ENCODE results near the gene INPP4A. TPM values are rescaled to one million over a fixed set of nuclear protein-coding genes. Genes with fewer than 3 reads are reported as not detected.
A peak's percentile ranks its signal among the peaks of the same experiment; 100 is the strongest.

Gene INPP4A
- total and polyA plus RNA-seq, 9 of the 15 experiments (the other 6 are each of a cell fraction or from before 2014, with no cell fraction given): 1.8 to 15.7 (median 8.3) TPM

DNA sequence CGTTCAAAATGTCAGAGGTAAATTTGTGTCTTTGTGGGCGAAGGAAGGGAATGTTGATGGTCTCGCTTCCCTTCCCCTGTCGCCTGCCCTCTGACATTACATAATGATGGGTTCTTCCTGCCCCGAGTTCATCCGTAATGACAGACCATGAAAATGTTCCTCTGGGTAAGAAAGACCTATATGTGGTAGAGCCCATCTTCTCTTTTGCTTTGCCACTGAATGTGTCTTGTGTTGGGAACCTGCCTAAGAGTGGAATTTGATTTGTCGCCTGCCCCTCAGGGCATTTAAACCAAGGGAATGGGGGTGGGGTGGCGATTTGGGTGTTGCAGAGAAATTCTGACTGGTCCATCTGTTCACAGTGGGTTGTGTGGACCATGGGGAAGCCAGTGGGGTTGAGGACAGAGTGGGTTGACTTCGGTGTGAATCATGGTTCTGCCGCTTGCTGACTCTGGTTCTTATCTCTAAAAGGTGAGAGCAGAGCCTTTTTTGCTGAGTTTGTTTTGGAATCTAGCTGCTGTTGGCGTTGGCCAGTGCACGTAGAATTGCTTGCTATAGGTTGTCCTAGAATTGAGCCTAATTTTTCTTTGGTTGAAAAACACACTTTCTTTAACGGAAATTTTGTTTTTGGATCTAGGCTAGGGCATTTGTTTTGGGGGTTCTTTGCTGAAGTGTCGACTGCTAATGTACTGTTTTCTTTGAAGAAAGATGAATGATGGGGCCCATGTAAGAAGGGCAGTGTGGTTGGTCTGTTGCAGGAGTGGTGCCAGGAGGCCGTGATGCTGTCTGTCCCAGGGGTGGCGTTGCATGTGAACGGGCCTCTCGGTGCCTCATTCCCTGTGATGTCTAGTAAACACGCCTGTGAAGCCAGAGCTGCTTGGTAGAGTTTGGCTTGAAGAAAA lies 1.3 kb downstream of the INPP4A start (continued):
- no peak for TF ChIP-seq PTBP1 (IDR thresholded peaks at IDR 0.05; ENCODE audit: low read depth, low read length)
- peak in 1 of 2 experiments; percentile 27; a peak in 1 of 3 replicates for TF ChIP-seq CBX3 (IDR thresholded peaks at IDR 0.05; ENCODE audit: borderline replicate concordance in 1 of 2, low read length in 2 of 2)
- no peak for TF ChIP-seq CHCHD3 (CRISPR knock-in tag; IDR thresholded peaks at IDR 0.05)
- TF ChIP-seq ETS2 (tag; IDR thresholded peaks at IDR 0.05; ENCODE audit: borderline replicate concordance, poor library complexity, severe bottlenecking): no peak
- TF ChIP-seq ZNF12 (CRISPR knock-in tag; IDR thresholded peaks at IDR 0.05): no peak
- TF ChIP-seq GABPB1 (CRISPR knock-in tag; IDR thresholded peaks at IDR 0.05): no peak
- TF ChIP-seq, protein P1, sequence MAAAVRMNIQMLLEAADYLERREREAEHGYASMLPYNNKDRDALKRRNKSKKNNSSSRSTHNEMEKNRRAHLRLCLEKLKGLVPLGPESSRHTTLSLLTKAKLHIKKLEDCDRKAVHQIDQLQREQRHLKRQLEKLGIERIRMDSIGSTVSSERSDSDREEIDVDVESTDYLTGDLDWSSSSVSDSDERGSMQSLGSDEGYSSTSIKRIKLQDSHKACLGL (CRISPR knock-in tag; IDR thresholded peaks at IDR 0.05; ENCODE audit: borderline replicate concordance, poor library complexity, severe bottlenecking): no peak
- TF ChIP-seq, protein P2, sequence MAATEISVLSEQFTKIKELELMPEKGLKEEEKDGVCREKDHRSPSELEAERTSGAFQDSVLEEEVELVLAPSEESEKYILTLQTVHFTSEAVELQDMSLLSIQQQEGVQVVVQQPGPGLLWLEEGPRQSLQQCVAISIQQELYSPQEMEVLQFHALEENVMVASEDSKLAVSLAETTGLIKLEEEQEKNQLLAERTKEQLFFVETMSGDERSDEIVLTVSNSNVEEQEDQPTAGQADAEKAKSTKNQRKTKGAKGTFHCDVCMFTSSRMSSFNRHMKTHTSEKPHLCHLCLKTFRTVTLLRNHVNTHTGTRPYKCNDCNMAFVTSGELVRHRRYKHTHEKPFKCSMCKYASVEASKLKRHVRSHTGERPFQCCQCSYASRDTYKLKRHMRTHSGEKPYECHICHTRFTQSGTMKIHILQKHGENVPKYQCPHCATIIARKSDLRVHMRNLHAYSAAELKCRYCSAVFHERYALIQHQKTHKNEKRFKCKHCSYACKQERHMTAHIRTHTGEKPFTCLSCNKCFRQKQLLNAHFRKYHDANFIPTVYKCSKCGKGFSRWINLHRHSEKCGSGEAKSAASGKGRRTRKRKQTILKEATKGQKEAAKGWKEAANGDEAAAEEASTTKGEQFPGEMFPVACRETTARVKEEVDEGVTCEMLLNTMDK (IDR thresholded peaks at IDR 0.05; ENCODE audit: borderline replicate concordance, insufficient read depth, low read depth, low read length, poor library complexity, severe bottlenecking): no peak
- TF ChIP-seq, protein P3, sequence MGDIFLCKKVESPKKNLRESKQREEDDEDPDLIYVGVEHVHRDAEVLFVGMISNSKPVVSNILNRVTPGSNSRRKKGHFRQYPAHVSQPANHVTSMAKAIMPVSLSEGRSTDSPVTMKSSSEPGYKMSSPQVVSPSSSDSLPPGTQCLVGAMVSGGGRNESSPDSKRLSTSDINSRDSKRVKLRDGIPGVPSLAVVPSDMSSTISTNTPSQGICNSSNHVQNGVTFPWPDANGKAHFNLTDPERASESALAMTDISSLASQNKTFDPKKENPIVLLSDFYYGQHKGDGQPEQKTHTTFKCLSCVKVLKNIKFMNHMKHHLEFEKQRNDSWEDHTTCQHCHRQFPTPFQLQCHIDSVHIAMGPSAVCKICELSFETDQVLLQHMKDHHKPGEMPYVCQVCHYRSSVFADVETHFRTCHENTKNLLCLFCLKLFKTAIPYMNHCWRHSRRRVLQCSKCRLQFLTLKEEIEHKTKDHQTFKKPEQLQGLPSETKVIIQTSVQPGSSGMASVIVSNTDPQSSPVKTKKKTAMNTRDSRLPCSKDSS (IDR thresholded peaks at IDR 0.05; ENCODE audit: low read depth, partially characterized antibody): no peak
- TF ChIP-seq, protein P4, sequence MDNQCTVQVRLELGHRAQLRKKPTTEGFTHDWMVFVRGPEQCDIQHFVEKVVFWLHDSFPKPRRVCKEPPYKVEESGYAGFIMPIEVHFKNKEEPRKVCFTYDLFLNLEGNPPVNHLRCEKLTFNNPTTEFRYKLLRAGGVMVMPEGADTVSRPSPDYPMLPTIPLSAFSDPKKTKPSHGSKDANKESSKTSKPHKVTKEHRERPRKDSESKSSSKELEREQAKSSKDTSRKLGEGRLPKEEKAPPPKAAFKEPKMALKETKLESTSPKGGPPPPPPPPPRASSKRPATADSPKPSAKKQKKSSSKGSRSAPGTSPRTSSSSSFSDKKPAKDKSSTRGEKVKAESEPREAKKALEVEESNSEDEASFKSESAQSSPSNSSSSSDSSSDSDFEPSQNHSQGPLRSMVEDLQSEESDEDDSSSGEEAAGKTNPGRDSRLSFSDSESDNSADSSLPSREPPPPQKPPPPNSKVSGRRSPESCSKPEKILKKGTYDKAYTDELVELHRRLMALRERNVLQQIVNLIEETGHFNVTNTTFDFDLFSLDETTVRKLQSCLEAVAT (IDR thresholded peaks at IDR 0.05): no peak
- TF ChIP-seq, protein P5, sequence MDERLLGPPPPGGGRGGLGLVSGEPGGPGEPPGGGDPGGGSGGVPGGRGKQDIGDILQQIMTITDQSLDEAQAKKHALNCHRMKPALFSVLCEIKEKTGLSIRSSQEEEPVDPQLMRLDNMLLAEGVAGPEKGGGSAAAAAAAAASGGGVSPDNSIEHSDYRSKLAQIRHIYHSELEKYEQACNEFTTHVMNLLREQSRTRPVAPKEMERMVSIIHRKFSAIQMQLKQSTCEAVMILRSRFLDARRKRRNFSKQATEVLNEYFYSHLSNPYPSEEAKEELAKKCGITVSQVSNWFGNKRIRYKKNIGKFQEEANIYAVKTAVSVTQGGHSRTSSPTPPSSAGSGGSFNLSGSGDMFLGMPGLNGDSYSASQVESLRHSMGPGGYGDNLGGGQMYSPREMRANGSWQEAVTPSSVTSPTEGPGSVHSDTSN (CRISPR knock-in tag; IDR thresholded peaks at IDR 0.05; ENCODE audit: low read depth): no peak
- TF ChIP-seq, protein P5 (tag; conservative IDR thresholded peaks at IDR 0.05; ENCODE audit: low read depth): no peak
- no peak for TF ChIP-seq MYNN (IDR thresholded peaks at IDR 0.05)
- no peak for TF ChIP-seq MYNN (CRISPR knock-in tag; IDR thresholded peaks at IDR 0.05)
- TF ChIP-seq, protein P6, sequence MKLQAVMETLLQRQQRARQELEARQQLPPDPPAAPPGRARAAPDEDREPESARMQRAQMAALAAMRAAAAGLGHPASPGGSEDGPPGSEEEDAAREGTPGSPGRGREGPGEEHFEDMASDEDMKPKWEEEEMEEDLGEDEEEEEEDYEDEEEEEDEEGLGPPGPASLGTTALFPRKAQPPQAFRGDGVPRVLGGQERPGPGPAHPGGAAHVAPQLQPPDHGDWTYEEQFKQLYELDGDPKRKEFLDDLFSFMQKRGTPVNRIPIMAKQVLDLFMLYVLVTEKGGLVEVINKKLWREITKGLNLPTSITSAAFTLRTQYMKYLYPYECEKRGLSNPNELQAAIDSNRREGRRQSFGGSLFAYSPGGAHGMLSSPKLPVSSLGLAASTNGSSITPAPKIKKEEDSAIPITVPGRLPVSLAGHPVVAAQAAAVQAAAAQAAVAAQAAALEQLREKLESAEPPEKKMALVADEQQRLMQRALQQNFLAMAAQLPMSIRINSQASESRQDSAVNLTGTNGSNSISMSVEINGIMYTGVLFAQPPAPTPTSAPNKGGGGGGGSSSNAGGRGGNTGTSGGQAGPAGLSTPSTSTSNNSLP (IDR thresholded peaks at IDR 0.05; ENCODE audit: borderline replicate concordance, low read depth, low read length): no peak
